SK-N-SH (cell line): ENCODE data around the gene SEPTIN10. TPM values are rescaled to one million over a fixed set of nuclear protein-coding genes. Genes with fewer than 3 reads are reported as not detected.

ENCODE experiments used
- CTCF ChIA-PET: fragments of 300-600, 350-600 bp; formaldehyde crosslinking; extraction: SDS; loops from one replicate; lab custom pipeline; 2021; lab: Yijun Ruan, JAX
- POLR2A ChIA-PET: fragments of 350-600 bp; sonication (Branson Sonifier 250); formaldehyde crosslinking; extraction: SDS; loops from one replicate; lab custom pipeline; 2020; ENCODE audit warnings: antibody characterized with exemption, inconsistent platforms; lab: Yijun Ruan, JAX
- DNase-seq: peaks from one replicate; pipeline ENCODE4 v3.0.0; 2012
- H2AFZ ChIP-seq: fragments of 200-600 bp; sonication (generic); 2 replicates; pipeline ENCODE4 v1.8.1; 2016; ENCODE audit warnings: antibody characterized with exemption, mild to moderate bottlenecking, low read depth
- H3F3A ChIP-seq: fragments of 200-600 bp; sonication (generic); replicated peaks from 2 replicates; pipeline ENCODE3; 2016; ENCODE audit warnings: antibody characterized with exemption, mild to moderate bottlenecking; ENCODE audit not compliant: insufficient read depth
- H3K27ac ChIP-seq, 2 experiments: fragments of 200-500 bp in 1 of 2; fragments of 200-600 bp in 1 of 2; sonication (Bioruptor generic) in 1 of 2; sonication (generic), shearing (Covaris generic) in 1 of 2; 2 replicates each; pipeline versions ENCODE4 v1.5.1 to v1.6.1; 2014 to 2016; ENCODE audit warnings: low read depth in 2 of 2, inconsistent platforms in 1 of 2, low read length in 1 of 2, mild to moderate bottlenecking in 1 of 2, mixed read lengths in 1 of 2
- H3K27me3 ChIP-seq: fragments of 200-600 bp; sonication (generic), shearing (Covaris generic); 2 replicates; pipeline ENCODE4 v1.6.1; 2016; ENCODE audit warnings: mixed run types; ENCODE audit not compliant: insufficient read depth
- H3K36me3 ChIP-seq, 2 experiments: fragments of 200-500 bp in 1 of 2; fragments of 200-600 bp in 1 of 2; sonication (Bioruptor generic) in 1 of 2; sonication (generic) in 1 of 2; replicated peaks in 1 of 2; 2 replicates each; pipeline versions ENCODE3 to v1.5.1; 2014 to 2016; ENCODE audit warnings: low read length in 1 of 2, mild to moderate bottlenecking in 1 of 2; ENCODE audit not compliant: insufficient read depth in 2 of 2, control insufficient read depth in 1 of 2
- H3K4me1 ChIP-seq, 2 experiments: fragments of 200-500 bp in 1 of 2; fragments of 200-600 bp in 1 of 2; sonication (Bioruptor generic) in 1 of 2; sonication (generic), shearing (Covaris generic) in 1 of 2; 2 replicates each; pipeline versions ENCODE4 v1.5.1 to v1.6.1; 2014 to 2016; ENCODE audit warnings: low read depth in 1 of 2, low read length in 1 of 2, mixed run types in 1 of 2; ENCODE audit not compliant: insufficient read depth in 2 of 2, control insufficient read depth in 1 of 2
- H3K4me2 ChIP-seq: fragments of 200-600 bp; sonication (generic), shearing (Covaris generic); 2 replicates; pipeline ENCODE4 v1.6.1; 2017; ENCODE audit warnings: mixed run types
- H3K4me3 ChIP-seq, 2 experiments: fragments of 200-500 bp in 1 of 2; fragments of 200-600 bp in 1 of 2; sonication (Bioruptor generic) in 1 of 2; sonication (generic), shearing (Covaris generic) in 1 of 2; 2 replicates each; pipeline versions ENCODE4 v1.5.1 to v1.8.1; 2014 to 2016; ENCODE audit warnings: low read depth in 2 of 2, inconsistent platforms in 1 of 2, low read length in 1 of 2, mild to moderate bottlenecking in 1 of 2, mixed read lengths in 1 of 2, moderate library complexity in 1 of 2
- H3K79me2 ChIP-seq: fragments of 200-600 bp; sonication (generic); 2 replicates; pipeline ENCODE4 v1.8.1; 2017; ENCODE audit warnings: mild to moderate bottlenecking; ENCODE audit not compliant: insufficient read depth
- H3K9ac ChIP-seq: fragments of 200-600 bp; sonication (generic); 2 replicates; pipeline ENCODE4 v1.6.1; 2017; ENCODE audit warnings: mixed run types
- H3K9me2 ChIP-seq: fragments of 200-600 bp; sonication (generic); 2 replicates; pipeline ENCODE4 v1.6.1; 2017; ENCODE audit warnings: mixed run types
- H3K9me3 ChIP-seq: fragments of 200-600 bp; sonication (generic); 2 replicates; pipeline ENCODE4 v1.6.1; 2017; ENCODE audit warnings: mixed run types, mild to moderate bottlenecking, moderate library complexity
- H4K20me1 ChIP-seq: fragments of 200-600 bp; sonication (generic); 2 replicates; pipeline ENCODE4 v1.6.1; 2017; ENCODE audit warnings: mild to moderate bottlenecking, mixed run types; ENCODE audit not compliant: insufficient read depth
- CHD2 ChIP-seq: fragments of 150-350 bp; IDR thresholded peaks from 2 replicates; pipeline ENCODE4 v1.6.1; 2018; ENCODE audit warnings: low read length; ENCODE audit not compliant: partially characterized antibody
- EP300 ChIP-seq, 2 experiments: IDR thresholded peaks; 2 replicates each; pipeline versions ENCODE4 v1.4.0 to v1.6.1; 2012; ENCODE audit warnings: borderline replicate concordance in 1 of 2, low read depth in 1 of 2, low read length in 1 of 2
- FOSL2 ChIP-seq: IDR thresholded peaks from 2 replicates; pipeline ENCODE4 v1.4.0; 2012; ENCODE audit warnings: low read depth, mild to moderate bottlenecking, moderate library complexity, borderline replicate concordance
- FOXJ3 ChIP-seq: sonication (generic); formaldehyde crosslinking; IDR thresholded peaks from 2 replicates; pipeline ENCODE4 v1.5.1; 2020; ENCODE audit warnings: mild to moderate bottlenecking, missing genetic modification reagents
- FOXM1 ChIP-seq: IDR thresholded peaks from 2 replicates; pipeline ENCODE4 v1.4.0; 2012; ENCODE audit warnings: low read depth, mild to moderate bottlenecking
- GATA2 ChIP-seq: sonication (generic); formaldehyde crosslinking; IDR thresholded peaks from 2 replicates; pipeline ENCODE4 v1.5.0; 2020; ENCODE audit warnings: mild to moderate bottlenecking, missing genetic modification reagents
- MEF2A ChIP-seq: IDR thresholded peaks from 2 replicates; pipeline ENCODE4 v1.4.0; 2012; ENCODE audit warnings: low read depth, borderline replicate concordance
- MXI1 ChIP-seq: IDR thresholded peaks from 2 replicates; pipeline ENCODE4 v1.6.1; 2012; ENCODE audit warnings: mild to moderate bottlenecking, low read depth, low read length, improper control_type of control experiment
- NRF1 ChIP-seq: IDR thresholded peaks from 2 replicates; pipeline ENCODE4 v1.6.1; 2012; ENCODE audit warnings: low read depth, mild to moderate bottlenecking, low read length
- POLR2AphosphoS5 ChIP-seq: IDR thresholded peaks from 2 replicates; pipeline ENCODE4 v1.6.1; 2012; ENCODE audit warnings: low read depth, low read length
- RAD21 ChIP-seq: IDR thresholded peaks from 2 replicates; pipeline ENCODE4 v1.6.1; 2012; ENCODE audit warnings: mild to moderate bottlenecking, low read length
- RCOR1 ChIP-seq: fragments of 150-350 bp; IDR thresholded peaks from 2 replicates; pipeline ENCODE4 v1.6.1; 2017; ENCODE audit warnings: antibody characterized with exemption, low read length
- RFX5 ChIP-seq: IDR thresholded peaks from 2 replicates; pipeline ENCODE4 v1.6.1; 2012; ENCODE audit warnings: mild to moderate bottlenecking, improper control_type of control experiment, low read length
- SIN3A ChIP-seq: IDR thresholded peaks from 2 replicates; pipeline ENCODE4 v1.6.1; 2012; ENCODE audit warnings: low read depth, mild to moderate bottlenecking, low read length, moderate library complexity, borderline replicate concordance
- SMC3 ChIP-seq: IDR thresholded peaks from 2 replicates; pipeline ENCODE4 v1.6.1; 2012; ENCODE audit warnings: low read depth, low read length, improper control_type of control experiment
- TAF1 ChIP-seq: IDR thresholded peaks from 2 replicates; pipeline ENCODE4 v1.6.1; 2012; ENCODE audit warnings: low read depth, mild to moderate bottlenecking, low read length, moderate library complexity, borderline replicate concordance
- TCF12 ChIP-seq: IDR thresholded peaks from 2 replicates; pipeline ENCODE4 v1.4.0; 2012
- WGBS: methylation state at CpG from one replicate; pipeline ENCODE4 v1.1.6; 2017; ENCODE audit warnings: low lambda C conversion rate; 5-methylcytosine and 5-hydroxymethylcytosine counted together
- polyA plus RNA-seq, 3 experiments: library from polyadenylated mRNA; depleted of rRNA; stranded (reverse); fragments of >200 nt; gene quantifications; 2 replicates each; pipeline ENCODE4 v1.2.3, GENCODE V29; 2012
- TF ChIP-seq, protein P1 (sequence below): IDR thresholded peaks from 2 replicates; pipeline ENCODE4 v1.4.0; 2012; ENCODE audit warnings: low read depth, borderline replicate concordance
- TF ChIP-seq, protein P2 (sequence below): IDR thresholded peaks from 2 replicates; pipeline ENCODE4 v1.4.0; 2012; ENCODE audit warnings: low read depth, borderline replicate concordance
- TF ChIP-seq, protein P3 (sequence below): IDR thresholded peaks from 2 replicates; pipeline ENCODE4 v1.6.1; 2012; ENCODE audit warnings: mild to moderate bottlenecking, low read depth, low read length, moderate library complexity

Gene SEPTIN10
- polyA plus RNA-seq, 1 of the 3 experiments (the other 2 are of a cell fraction) = 46.5 TPM

DNA sequence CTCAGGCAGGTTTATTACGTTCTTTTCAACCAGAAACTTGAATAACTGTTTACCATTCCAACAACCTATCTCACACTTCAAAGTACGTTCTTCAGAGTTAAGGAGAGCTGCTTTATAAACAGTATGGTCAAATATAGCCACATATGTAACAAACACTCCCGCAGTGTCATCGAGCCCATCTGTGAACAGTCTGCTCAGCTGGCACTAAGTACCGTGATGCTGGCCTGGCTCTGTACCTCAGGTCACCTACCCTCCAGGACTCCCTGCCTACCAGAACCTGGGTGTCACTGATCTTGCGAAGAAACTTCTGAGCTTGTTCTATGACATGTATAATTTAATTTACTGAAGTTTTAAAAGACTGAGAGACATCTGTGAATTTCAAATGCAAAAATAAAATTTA is 71.4 kb downstream of the SEPTIN10 start:
- Histone ChIP-seq H3K79me2 (no peaks in the 10 kb centered on the region), H3K9me3 (no peaks in the 10 kb centered on the region), H3K27me3 (no peaks in the 10 kb centered on the region)
- TF ChIP-seq, protein P1, sequence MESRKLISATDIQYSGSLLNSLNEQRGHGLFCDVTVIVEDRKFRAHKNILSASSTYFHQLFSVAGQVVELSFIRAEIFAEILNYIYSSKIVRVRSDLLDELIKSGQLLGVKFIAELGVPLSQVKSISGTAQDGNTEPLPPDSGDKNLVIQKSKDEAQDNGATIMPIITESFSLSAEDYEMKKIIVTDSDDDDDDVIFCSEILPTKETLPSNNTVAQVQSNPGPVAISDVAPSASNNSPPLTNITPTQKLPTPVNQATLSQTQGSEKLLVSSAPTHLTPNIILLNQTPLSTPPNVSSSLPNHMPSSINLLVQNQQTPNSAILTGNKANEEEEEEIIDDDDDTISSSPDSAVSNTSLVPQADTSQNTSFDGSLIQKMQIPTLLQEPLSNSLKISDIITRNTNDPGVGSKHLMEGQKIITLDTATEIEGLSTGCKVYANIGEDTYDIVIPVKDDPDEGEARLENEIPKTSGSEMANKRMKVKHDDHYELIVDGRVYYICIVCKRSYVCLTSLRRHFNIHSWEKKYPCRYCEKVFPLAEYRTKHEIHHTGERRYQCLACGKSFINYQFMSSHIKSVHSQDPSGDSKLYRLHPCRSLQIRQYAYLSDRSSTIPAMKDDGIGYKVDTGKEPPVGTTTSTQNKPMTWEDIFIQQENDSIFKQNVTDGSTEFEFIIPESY = no peak
- TF ChIP-seq TAF1 = no peak
- no peak for TF ChIP-seq RCOR1
- TF ChIP-seq SMC3 = no peak
- TF ChIP-seq, protein P2, sequence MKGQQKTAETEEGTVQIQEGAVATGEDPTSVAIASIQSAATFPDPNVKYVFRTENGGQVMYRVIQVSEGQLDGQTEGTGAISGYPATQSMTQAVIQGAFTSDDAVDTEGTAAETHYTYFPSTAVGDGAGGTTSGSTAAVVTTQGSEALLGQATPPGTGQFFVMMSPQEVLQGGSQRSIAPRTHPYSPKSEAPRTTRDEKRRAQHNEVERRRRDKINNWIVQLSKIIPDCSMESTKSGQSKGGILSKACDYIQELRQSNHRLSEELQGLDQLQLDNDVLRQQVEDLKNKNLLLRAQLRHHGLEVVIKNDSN = no peak
- no peak for TF ChIP-seq GATA2 (CRISPR knock-in tag)
- TF ChIP-seq SIN3A = no peak
- no peak for TF ChIP-seq MXI1
- TF ChIP-seq RAD21 = no peak
- TF ChIP-seq FOXJ3 (CRISPR knock-in tag) = no peak
- no peak for TF ChIP-seq CHD2
- TF ChIP-seq FOXM1 = no peak
- TF ChIP-seq RFX5 = no peak
- no peak for TF ChIP-seq POLR2AphosphoS5
- no peak for TF ChIP-seq FOSL2
- TF ChIP-seq, all 33 proteins: peak for 0
- no peak overlapping the region for H2AFZ ChIP-seq
- no peak for DNase-seq
- no peaks in the 10 kb centered on the region for H3K9me2 ChIP-seq
- ChIA-PET CTCF (interaction anchor here (1.7 kb wide), 1 partner anchor 194 kb away, joined by 10 read pairs; no protein-coding TSS in a partner anchor), POLR2A (no interaction called here)
- no peak overlapping the region for H3K27ac ChIP-seq
- no peak overlapping the region for H3K4me2 ChIP-seq
- peaks cover 0 to 4% of the 10 kb centered on the region in 2 experiments; a peak in 3 of 4 replicates for H3K4me1 ChIP-seq
- peaks cover 24 to 44% of the 10 kb centered on the region in 2 experiments for H3K36me3 ChIP-seq
- no peak overlapping the region for H3K4me3 ChIP-seq
- 97% methylated on average over 6 of the region's 6 CpGs for WGBS
- 0 out of 2 replicates have a peak, but pooled peaks cover 4% of the 10 kb centered on the region for H4K20me1 ChIP-seq
- H3F3A ChIP-seq = peaks cover 8% of the 10 kb centered on the region
- H3K9ac ChIP-seq = no peak overlapping the region

DNA sequence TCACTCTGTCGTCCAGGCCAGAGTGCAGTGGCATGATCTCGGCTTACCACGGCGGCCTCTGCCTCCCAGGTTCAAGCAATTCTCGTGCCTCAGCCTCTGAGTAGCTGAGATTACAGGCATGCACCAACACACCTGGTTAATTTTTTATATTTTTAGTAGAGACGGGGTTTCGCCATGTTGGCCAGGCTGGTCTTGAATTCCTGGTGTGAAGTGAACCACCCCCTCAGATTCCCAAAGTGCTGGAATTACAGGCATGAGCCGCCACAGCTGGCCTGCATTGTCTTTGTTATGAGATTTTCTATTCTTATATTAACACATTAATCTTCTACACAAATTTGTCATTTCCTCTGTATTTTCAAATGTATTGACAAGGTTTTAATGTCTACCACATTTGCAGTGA is 75.2 kb downstream of the SEPTIN10 start:
- Histone ChIP-seq H3K27me3 (no peaks in the 10 kb centered on the region), H3K4me1 (peaks cover 0 to 5% of the 10 kb centered on the region in 2 experiments; a peak in 1 of 4 replicates), H3K27ac (no peak overlapping the region), H3K9me3 (no peaks in the 10 kb centered on the region), H3K4me2 (no peak overlapping the region), H3K79me2 (no peaks in the 10 kb centered on the region), H3K4me3 (no peak overlapping the region), H4K20me1 (no peaks in the 10 kb centered on the region), H3K36me3 (peaks cover 8 to 21% of the 10 kb centered on the region in 2 experiments), H3K9me2 (no peaks in the 10 kb centered on the region), H3F3A (no peaks in the 10 kb centered on the region), H3K9ac (no peak overlapping the region), H2AFZ (no peak overlapping the region)
- 94% methylated on average over 8 of the region's 8 CpGs for WGBS
- ChIA-PET POLR2A (no interaction called here), CTCF (no interaction called here)
- no peak for DNase-seq
- TF ChIP-seq MEF2A (no peak), RAD21 (no peak), MXI1 (no peak), FOSL2 (no peak), EP300 (IDR thresholded peaks at IDR 0.05; ENCODE audit: borderline replicate concordance in 1 of 2, low read depth in 1 of 2, low read length in 1 of 2) (no peak), NRF1 (no peak), RFX5 (no peak), POLR2AphosphoS5 (no peak), TCF12 (no peak)
- TF ChIP-seq, protein P3, sequence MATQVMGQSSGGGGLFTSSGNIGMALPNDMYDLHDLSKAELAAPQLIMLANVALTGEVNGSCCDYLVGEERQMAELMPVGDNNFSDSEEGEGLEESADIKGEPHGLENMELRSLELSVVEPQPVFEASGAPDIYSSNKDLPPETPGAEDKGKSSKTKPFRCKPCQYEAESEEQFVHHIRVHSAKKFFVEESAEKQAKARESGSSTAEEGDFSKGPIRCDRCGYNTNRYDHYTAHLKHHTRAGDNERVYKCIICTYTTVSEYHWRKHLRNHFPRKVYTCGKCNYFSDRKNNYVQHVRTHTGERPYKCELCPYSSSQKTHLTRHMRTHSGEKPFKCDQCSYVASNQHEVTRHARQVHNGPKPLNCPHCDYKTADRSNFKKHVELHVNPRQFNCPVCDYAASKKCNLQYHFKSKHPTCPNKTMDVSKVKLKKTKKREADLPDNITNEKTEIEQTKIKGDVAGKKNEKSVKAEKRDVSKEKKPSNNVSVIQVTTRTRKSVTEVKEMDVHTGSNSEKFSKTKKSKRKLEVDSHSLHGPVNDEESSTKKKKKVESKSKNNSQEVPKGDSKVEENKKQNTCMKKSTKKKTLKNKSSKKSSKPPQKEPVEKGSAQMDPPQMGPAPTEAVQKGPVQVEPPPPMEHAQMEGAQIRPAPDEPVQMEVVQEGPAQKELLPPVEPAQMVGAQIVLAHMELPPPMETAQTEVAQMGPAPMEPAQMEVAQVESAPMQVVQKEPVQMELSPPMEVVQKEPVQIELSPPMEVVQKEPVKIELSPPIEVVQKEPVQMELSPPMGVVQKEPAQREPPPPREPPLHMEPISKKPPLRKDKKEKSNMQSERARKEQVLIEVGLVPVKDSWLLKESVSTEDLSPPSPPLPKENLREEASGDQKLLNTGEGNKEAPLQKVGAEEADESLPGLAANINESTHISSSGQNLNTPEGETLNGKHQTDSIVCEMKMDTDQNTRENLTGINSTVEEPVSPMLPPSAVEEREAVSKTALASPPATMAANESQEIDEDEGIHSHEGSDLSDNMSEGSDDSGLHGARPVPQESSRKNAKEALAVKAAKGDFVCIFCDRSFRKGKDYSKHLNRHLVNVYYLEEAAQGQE = no peak
- TF ChIP-seq, protein P1 = no peak
